Fibroblast of upper back skin (primary cell): ENCODE measurements around the gene SYT6.

Experiments
- DNase-seq: peaks from one replicate; pipeline ENCODE4 v3.0.0-alpha.2; 2013

Gene SYT6

DNA sequence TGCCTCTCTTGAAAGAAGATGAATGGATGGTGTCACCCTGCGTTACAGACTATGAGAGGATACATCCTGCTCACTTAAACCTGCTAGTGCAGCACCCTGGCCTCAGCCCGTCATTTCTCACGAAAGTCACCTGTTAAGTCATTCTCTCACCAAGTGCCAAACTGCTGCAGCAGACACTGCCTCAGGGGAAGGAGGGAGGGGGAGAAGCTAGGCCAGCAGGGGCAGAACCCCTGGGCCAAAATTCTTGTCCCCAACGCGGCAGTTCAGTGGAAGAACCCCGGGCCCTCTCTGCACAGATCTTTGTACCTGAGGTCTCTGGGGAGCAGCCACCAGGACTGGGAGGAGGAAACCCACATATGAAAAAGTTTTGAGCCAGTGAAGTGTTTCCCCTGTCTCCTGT lies 37.6 kb downstream of the SYT6 start:
- no peak for DNase-seq

DNA sequence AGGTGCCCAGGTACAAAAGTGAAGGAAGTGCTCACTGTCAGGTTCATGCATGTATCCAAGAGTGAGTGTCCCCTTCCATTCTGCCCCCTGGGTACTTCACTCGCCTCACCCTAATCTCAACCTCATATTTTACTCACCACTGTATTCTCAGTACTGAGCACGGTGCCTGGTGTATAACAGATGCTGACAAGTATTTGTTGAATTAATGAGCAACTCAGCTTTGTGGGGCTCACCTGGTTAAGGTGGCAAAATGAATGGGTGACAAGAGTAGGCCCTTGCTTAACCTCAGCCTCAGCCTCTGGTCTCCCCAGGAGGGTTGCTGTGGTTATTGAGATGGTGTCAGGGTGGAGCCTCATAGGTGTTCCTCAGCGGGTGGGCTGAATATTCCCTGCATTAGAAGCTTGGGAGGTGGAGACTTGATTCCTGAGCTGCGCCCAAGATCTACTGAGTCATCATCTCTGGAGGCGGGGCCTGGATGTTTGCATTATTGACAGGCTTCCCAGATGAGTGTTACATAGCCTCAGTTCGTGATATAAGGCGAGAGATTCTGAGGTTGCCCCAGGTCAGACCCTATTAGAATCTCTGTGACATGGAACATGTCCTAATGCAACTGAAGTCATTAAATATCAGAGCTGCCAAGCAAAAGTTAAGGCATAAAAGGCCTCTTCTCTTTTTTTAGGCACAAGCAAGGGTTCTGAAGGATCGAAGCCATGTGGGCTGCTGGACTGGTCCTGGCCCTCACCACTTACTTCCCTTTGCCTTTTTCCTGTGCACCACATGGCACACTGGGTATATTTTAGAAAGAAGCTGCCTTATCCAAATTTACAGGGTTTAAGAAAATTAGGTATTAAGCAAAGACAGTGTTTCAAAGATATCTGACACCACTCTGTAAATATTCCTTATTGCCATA lies 39.2 kb downstream of the SYT6 start:
- peak; percentile 69 for DNase-seq

DNA sequence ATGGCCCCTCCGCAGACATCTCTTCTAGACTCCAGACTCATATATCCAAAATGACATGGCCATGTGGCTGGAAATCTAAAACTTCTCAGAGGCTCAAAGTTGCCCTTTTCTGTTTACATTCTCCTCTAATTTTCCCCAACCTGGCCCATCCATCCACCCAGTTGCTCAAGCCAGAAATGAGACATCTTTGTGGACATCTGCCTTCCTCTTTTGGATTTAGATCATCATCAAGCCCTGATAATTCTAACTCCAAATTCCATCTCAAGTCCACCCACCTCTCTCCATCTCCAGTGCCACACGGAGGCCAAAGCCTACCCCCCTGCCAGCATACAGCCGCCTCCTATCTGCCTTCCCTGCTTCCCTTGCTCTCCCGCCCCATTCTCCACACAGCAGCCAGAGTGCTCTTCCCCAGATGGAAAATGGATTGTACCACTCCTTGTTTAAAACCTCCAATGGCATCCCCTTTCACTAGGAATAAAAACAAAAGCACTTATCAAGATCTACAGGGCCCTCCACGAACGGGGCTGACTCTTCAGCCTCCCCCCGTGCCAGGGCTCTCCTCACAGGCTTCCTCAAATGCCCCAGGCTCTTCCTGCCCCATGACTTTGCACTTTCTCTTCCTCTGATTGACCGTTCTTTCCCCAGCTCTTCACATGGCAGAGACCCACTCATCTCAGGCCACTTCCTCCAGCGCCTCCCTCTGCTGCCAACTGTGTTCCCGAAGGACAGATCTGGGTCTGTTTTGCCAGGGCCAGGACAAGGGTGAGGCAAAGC lies 40.1 kb downstream of the SYT6 start:
- DNase-seq: no peak

DNA sequence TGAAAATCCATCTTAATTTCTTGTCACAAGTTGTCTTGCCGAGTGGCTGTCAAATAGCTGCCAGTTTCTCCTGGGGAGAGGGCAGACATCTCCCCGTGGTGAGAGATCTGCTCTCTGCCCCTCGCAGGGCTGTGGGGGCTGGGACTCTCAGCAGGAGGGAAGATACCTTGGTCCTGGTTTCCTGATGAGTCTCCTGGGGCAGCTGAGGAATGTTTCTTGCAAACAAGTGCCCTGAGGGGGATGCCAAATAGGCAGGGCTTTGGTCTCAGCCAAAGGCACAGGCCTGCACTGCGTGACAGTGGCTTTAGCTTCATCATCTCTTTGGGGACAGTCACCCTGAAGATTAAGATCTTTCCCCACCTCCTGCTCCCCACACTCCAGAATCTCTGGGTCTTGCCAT lies 40.9 kb downstream of the SYT6 start:
- DNase-seq: peak; percentile 21

GRCh38 chr1:114111731-114112641 lies 41.7 kb downstream of the SYT6 start:
- peak; percentile 50 for DNase-seq

- no peak for DNase-seq
Observed at GRCh38 chr1:114109981-114110380, 43.7 kb downstream of the SYT6 start.

DNA sequence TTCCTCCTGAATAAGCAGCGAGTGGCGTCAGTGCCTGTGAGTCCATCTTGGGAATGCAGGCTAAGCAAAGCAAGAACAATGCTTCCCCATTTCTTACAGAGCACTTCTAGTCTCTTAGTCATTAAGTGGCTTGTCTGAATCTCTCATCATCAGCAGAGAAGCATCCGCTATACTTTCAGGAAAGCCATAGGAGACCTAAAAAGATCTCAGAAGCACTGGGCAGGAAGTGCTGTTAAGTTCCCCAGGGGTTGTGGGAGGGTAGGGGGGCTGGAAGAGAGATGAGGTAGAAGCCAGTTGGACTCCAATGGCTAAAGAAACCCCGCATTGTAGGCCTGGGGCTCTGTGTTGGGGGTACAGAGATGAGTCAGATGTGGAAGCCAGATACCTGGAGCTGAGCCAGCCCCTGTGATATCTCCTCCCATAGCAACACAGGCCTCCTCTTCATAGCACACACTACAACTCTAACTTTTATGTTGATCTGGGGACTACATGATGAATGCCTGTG lies 44.9 kb downstream of the SYT6 start:
- peak; percentile 89 for DNase-seq

- DNase-seq: no peak
Observed at GRCh38 chr1:114107474-114108435, 45.9 kb downstream of the SYT6 start.

- DNase-seq: peak; percentile 30
Observed at GRCh38 chr1:114105421-114105979, 48.2 kb downstream of the SYT6 start.

GRCh38 chr1:114104949-114105348 lies 48.7 kb downstream of the SYT6 start:
- DNase-seq: no peak

DNA sequence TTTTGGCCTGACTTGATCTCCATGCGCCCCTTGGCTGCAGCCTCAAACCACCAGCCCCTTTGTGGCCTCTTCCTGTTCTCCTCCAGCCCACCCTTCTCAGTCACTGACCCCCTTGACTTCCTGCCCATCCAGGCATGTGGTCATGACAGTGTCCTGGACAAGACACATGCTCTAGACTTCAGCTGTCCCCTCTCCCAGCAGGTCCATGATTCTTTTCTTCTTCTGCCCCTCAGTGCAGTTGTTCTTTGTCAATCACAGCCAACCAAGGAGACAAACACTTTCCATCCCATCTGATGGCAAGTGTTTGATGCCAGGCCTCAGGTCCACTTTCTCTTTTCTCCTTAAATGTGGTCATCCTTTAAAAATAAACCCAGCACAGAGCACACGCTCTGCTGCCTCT lies 49.7 kb downstream of the SYT6 start:
- DNase-seq: no peak

GRCh38 chr1:114102136-114102535 lies 51.5 kb downstream of the SYT6 start:
- DNase-seq: no peak

DNA sequence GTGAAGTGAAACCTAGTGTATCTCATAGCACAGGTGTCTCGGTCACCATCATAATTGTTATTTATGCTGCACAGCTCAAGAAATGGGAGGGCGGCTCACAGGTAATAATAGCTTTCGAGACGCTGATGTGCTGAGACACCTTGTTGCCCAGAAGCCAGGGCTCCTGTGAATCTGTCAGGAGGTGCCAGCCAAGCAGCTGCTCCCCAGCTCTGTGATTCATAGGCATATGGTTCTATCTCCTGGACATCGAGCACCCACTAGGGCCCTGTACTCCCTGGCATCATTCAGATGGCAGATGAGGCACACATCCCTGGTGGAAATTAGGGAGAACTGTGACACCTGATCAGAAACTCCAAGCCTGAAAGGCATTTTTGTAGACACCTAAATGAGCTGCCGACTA lies 53.5 kb downstream of the SYT6 start:
- DNase-seq: no peak

DNA sequence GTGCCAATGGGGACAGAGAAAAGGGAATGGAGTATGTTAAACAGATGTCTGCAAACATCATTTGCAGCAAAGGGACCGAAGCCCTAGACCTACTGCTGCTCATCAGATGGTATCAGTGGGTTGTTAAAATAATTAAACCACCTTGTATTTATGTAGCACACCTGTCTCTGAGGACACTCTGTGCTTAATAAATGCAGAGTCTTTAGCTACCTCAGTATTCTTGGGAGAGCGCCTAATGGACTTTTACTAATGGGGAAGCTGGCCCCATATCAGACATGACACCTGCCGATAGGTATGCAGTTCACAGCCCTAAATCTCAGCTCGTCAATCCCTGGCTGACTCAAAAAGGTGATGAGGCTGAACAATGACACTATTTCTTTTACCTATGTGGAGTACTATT lies 54.4 kb downstream of the SYT6 start:
- DNase-seq: no peak

DNA sequence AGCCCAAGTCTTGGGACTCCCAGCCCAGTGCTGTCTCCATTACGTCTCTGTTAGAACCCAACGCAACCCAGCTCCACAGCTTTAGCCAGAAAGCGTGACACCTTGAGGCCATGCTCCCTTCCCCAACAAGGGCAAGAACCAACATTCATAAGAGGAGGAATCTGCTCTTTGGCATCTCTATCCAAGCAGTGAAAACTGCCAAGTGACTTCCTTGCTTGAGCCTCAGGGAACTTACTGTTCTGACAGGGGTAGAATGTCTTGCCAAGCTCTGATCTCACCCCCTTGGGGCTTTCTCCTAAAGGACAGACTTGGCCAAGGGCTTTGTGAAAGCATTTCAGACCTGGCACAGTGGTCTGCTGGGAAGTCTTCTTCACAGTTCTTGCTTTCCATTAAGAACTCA lies 56.6 kb downstream of the SYT6 start:
- DNase-seq: no peak

DNA sequence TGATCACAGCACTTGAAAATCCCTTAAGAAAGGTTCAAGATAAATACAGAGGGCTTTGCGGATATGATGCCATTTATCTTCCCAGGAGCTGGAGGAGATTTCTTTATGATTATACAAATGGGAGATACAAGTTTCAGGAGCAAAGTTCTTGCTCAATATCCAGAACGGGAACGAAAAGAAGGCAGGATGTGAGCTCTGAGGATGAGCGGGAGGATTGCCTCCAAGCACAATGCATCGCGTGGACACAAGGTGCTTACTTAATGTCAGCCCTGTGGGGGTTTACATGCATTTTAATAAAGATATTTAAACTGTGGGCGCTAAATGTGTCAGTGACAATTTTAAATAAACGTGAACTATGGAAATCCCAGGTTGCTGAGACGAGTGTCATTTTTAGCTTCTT lies 59.0 kb downstream of the SYT6 start:
- DNase-seq: peak; percentile 21

DNA sequence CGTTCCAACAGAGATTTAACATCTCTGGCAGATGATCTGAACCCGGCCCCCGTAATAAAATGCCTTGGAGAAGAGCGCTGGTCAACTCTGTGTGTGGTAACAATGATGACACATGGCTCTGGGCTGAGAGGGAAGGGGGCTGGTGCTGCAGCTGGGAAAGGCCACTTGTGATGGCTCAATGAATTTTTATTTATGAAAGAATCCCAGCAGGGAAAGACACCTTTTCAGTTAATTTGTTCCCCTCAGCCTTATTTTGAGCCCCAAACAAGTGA lies 59.4 kb downstream of the SYT6 start:
- DNase-seq: peak; percentile 75

- DNase-seq: peak; percentile 64
Observed at GRCh38 chr1:114093624-114094362, 59.9 kb downstream of the SYT6 start.

DNA sequence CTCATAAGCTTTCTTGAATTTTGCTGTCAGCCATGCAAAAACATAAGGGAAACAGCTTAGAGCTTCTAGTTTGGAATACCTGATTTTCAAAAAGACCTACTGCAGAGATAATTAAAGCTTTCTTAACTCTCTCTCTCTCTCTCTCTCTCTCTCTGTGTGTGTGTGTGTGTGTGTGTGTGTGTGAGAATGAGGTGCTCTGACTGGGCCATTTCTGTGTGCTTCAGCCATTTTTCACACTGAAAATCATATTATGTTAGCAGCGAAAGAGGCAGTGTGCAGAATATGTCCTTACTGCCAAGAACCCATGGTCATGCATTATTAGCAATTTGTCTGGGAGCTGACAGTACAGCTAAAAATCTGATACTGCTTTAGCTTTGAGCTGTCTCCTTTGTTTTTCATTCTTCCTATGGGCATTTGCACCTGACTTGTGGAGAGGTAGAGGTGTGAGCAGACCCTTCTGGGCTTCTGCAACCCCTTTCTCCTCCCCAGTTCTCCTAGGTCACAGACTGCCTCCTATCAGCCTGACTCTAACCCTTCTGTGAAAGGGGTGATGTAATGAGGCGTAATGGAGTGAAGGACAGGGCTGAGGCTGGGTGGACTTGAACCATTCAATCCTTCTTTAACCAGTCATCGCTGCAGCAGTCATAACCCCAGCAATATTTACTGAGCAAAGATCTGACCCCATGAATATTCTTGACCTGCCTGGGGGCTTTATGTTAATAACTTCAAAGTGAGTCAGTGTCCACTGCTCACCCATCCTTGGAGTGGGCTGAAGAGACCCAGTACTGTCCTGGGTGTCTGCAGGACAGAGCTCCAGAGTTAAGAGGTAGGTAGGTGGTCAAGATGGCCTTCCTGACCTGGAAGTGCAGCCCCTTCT lies 61.2 kb downstream of the SYT6 start:
- DNase-seq: peak; percentile 38

DNA sequence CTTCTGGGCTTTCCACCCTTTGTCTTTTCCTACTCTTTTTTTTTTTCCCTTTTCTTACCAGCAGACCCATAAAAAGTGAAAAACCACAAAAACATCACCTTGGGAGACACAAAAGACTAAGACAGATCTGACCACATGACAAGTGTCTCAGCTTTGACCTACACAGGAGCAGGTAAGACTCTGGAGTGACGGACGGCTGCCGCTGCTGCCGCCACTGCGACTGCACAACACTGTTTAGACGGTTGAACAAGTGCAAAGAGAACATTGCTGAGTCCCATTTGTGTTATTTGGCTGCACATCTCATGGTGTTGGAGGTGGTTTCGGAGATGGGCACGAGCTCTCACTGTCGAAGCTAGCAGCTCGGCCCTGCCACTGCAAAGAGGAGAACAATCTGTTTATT lies 62.0 kb downstream of the SYT6 start:
- no peak for DNase-seq
